HG03175 (cell line): Measurements from ENCODE around the gene MGMT.

Experiments used
- ATAC-seq: cut with Tn5 transposase; IDR thresholded peaks from one replicate; pipeline ENCODE4 v1.9.1; 2021; ENCODE audit warnings: mild to moderate bottlenecking, moderate library complexity; ENCODE audit not compliant: unreplicated experiment

MGMT gene

GRCh38 chr10:129815898-129816655, 349.0 kb downstream of the MGMT start:
- ATAC-seq, result no peak

- ATAC-seq, result no peak
These were observed 349.6 kb downstream of the MGMT start for GRCh38 chr10:129816656-129817045.
